ENCODE measurements around the gene MADCAM1. TPM values are rescaled to one million over a fixed set of nuclear protein-coding genes. Genes with fewer than 3 reads are reported as not detected.

The MADCAM1 gene
- total RNA-seq, 1 donor from 2014 or later: 0.98 TPM

GRCh38 chr19:453606-454005, 42.7 kb upstream of the MADCAM1 start:
- no peak overlapping the region for H3K4me3 Mint-ChIP-seq
- H3K27me3 Mint-ChIP-seq (ENCODE audit: low read depth): no peaks in the 10 kb centered on the region
- H3K27ac Mint-ChIP-seq: no peak overlapping the region
- DNase-seq (ENCODE audit: low spot score in 2 of 2, unreplicated experiment in 2 of 2): no peak
- TF ChIP-seq CTCF (IDR thresholded peaks at IDR 0.05; ENCODE audit: unreplicated experiment): no peak
- H3K4me1 Mint-ChIP-seq: peaks cover 2% of the 10 kb centered on the region
- peaks cover 5% of the 10 kb centered on the region for H3K9me3 Mint-ChIP-seq
- H3K36me3 Mint-ChIP-seq: peaks cover 20% of the 10 kb centered on the region

DNA sequence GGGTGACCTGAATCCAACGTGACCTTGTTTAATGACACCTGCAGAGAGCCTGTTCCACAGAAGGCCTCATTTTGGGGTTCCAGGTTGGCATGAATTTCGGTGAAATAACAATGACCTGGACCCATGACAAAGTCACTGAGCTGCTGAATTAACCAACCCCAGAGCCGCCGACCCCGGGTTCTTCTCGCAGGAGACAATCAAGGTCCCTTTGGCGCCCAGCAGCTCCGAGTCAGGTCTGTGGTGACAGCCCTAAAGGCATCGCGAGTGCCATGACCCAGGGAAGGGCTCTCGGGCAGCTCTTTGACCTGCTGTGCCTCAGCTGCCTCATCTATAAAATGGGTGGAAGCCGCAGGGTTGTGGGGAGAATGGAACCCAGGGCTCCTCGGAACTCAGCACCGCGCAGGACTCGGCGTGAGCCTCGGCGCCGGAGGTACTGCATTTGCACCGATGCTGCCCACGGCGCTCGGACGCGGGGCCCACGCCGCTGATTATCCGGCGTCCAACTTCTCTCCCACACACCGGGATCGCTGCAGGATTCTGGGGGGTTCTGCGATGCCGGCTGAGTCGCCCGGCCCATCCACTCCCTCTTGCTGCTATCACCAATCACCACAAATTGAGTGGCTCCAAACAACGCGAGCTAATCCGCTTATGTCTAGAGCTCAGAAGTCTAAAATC, 41.1 kb upstream of the MADCAM1 start:
- Mint-ChIP-seq H3K27ac (no peak overlapping the region), H3K36me3 (peaks cover 20% of the 10 kb centered on the region), H3K9me3 (peaks cover 5% of the 10 kb centered on the region), H3K4me3 (no peak overlapping the region), H3K4me1 (peaks cover 4% of the 10 kb centered on the region), H3K27me3 (ENCODE audit: low read depth) (no peaks in the 10 kb centered on the region)
- no peak for TF ChIP-seq CTCF (IDR thresholded peaks at IDR 0.05; ENCODE audit: unreplicated experiment)
- DNase-seq (ENCODE audit: low spot score in 2 of 2, unreplicated experiment in 2 of 2): no peak

GRCh38 chr19:455851-456546, 40.3 kb upstream of the MADCAM1 start:
- Mint-ChIP-seq H3K4me1 (peaks cover 4% of the 10 kb centered on the region), H3K9me3 (no peaks in the 10 kb centered on the region), H3K4me3 (no peak overlapping the region), H3K27me3 (ENCODE audit: low read depth) (no peaks in the 10 kb centered on the region), H3K36me3 (peaks cover 20% of the 10 kb centered on the region), H3K27ac (no peak overlapping the region)
- no peak for TF ChIP-seq CTCF (IDR thresholded peaks at IDR 0.05; ENCODE audit: unreplicated experiment)
- DNase-seq (ENCODE audit: low spot score in 2 of 2, unreplicated experiment in 2 of 2): no peak

DNA sequence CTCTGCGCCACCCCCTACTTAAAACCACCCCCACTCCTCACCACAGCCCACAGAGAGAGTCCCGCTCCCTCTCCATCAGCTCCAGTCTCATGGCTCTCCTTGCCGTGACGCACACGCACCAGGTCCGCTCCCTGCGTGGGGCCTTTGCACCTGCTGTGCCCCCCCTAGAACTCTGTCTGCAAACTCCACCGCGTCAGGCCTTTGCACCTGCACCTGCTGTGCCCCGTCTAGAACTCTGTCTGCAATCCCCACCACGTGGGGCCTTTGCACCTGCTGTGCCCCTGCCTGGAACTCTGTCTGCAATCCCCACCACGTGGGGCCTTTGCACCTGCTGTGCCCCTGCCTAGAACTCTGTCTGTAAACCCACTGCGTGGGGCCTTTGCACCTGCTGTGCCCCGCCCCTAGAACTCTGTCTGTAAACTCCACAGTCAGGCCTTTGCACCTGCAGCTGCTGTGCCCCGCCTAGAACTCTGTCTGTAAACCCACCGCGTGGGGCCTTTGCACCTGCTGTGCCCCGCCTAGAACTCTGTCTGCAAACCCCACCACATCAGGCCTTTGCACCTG, 39.7 kb upstream of the MADCAM1 start:
- Mint-ChIP-seq H3K36me3 (peaks cover 20% of the 10 kb centered on the region), H3K27ac (no peak overlapping the region), H3K27me3 (ENCODE audit: low read depth) (no peaks in the 10 kb centered on the region), H3K9me3 (no peaks in the 10 kb centered on the region), H3K4me3 (no peak overlapping the region), H3K4me1 (peaks cover 5% of the 10 kb centered on the region)
- TF ChIP-seq CTCF (IDR thresholded peaks at IDR 0.05; ENCODE audit: unreplicated experiment): no peak
- DNase-seq (ENCODE audit: low spot score in 2 of 2, unreplicated experiment in 2 of 2): no peak

DNA sequence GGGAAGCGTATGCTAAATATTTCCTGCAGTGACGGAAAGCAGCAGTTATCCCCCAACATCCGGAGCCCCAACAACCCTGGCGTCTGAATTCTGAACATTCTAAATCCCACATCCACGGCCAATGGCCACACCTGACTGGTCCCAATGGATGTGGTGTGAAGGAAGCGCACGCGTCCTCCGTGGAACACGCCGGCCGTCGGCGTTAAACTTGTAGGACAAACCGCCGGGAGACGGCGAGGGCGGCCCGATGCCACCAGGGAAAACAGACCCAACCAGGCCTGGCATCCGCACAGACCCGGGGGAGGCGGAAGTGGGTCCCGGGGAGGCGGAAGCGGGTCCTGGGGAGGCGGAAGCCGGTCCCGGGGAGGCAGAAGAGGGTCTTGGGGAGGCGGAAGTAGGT, 38.6 kb upstream of the MADCAM1 start:
- Mint-ChIP-seq H3K36me3 (peaks cover 17% of the 10 kb centered on the region), H3K4me1 (peaks cover 6% of the 10 kb centered on the region), H3K9me3 (no peaks in the 10 kb centered on the region), H3K4me3 (no peak overlapping the region), H3K27ac (no peak overlapping the region), H3K27me3 (ENCODE audit: low read depth) (no peaks in the 10 kb centered on the region)
- no peak for TF ChIP-seq CTCF (IDR thresholded peaks at IDR 0.05; ENCODE audit: unreplicated experiment)
- no peak for DNase-seq (ENCODE audit: low spot score in 2 of 2, unreplicated experiment in 2 of 2)
